Left cardiac atrium (tissue), 4 donors: ENCODE data around the gene ADCY7. TPM values are rescaled to one million over a fixed set of nuclear protein-coding genes. Genes with fewer than 3 reads are reported as not detected.
"Not testable (repeated sequence)": the region's sequence is repeated elsewhere in the genome, so short reads cannot be mapped to it uniquely, and the experiment has no call there.

Experiments
- ATAC-seq, 2 donors: fragments of 200-7000 bp; cut with Tn5 transposase; one replicate each; pipeline ENCODE4 v1.9.1; 2020; ENCODE audit warnings: mild to moderate bottlenecking in 2 of 2, moderate library complexity in 2 of 2
- DNase-seq: peaks from one replicate; pipeline ENCODE4 v3.0.0-alpha.2; 2020
- intact Hi-C, 2 donors: fragments of 100-400 bp; cut with DNase I; formaldehyde crosslinking; loops; one replicate each; pipeline versions ENCODE4 v1.14.1 to v1.15.1; 2022 to 2023
- total RNA-seq, 2 donors: library from RNA; stranded (reverse); fragmentation: NEBNext Ultra II Directional; extraction: Animal tissue kit (Norgen Biotek cat#: 25700); gene quantifications; one replicate each; pipeline ENCODE4 v1.2.1, GENCODE V29; 2021
- donor health status: DM: no; HTN: yes; CAD: no.
- donor health status: DM: no; HTN: yes; CAD: no; lungs with severe emphysema.
- donor health status: DM: yes; HTN: yes; CAD: no.
- donor health status: Dilated cardiomyopathy.

ADCY7 gene
- total RNA-seq, 2 donors from 2014 or later, result 14.3 to 23.7 TPM

- ATAC-seq, result no peak
- no peak for DNase-seq
- intact Hi-C loops, result no loop called here
These were observed 52.6 kb downstream of the ADCY7 start for GRCh38 chr16:50318796-50319578.

GRCh38 chr16:50320310-50320709, 54.0 kb downstream of the ADCY7 start:
- intact Hi-C loops, result no loop called here
- DNase-seq, result no peak

GRCh38 chr16:50322333-50322732, 56.0 kb downstream of the ADCY7 start:
- intact Hi-C loops, result no loop called here
- no peak for ATAC-seq
- no peak for DNase-seq

More at GRCh38 chr16:50320310-50320709, 54.0 kb downstream of the ADCY7 start:
- no peak for ATAC-seq

GRCh38 chr16:50323335-50324011, 57.1 kb downstream of the ADCY7 start:
- no peak for DNase-seq
- intact Hi-C loops, result no loop called here
- no peak for ATAC-seq

GRCh38 chr16:50324345-50324744, 58.0 kb downstream of the ADCY7 start:
- no peak for DNase-seq
- ATAC-seq, result no peak
- intact Hi-C loops, result no loop called here

GRCh38 chr16:50326264-50326663, 59.9 kb downstream of the ADCY7 start:
- no peak for DNase-seq
- intact Hi-C loops, result no loop called here
- no peak for ATAC-seq

- DNase-seq (no peak), ATAC-seq (peak; percentile 30 to 51)
- intact Hi-C loops, result no loop called here
These were observed 60.6 kb downstream of the ADCY7 start for GRCh38 chr16:50326835-50327465.

- DNase-seq, result no peak
- ATAC-seq, result peak in 1 of 2 donors; percentile 15
- intact Hi-C loops, result no loop called here
These were observed 63.3 kb downstream of the ADCY7 start for GRCh38 chr16:50329446-50330189.

GRCh38 chr16:50331570-50331969, 65.2 kb downstream of the ADCY7 start:
- no peak for DNase-seq
- ATAC-seq, result no peak
- intact Hi-C loops, result no loop called here

GRCh38 chr16:50332599-50332998, 66.2 kb downstream of the ADCY7 start:
- DNase-seq (no peak), ATAC-seq (no peak)
- intact Hi-C loops, result no loop called here

- intact Hi-C loops, result no loop called here
- DNase-seq (no peak), ATAC-seq (no peak)
These were observed 68.0 kb downstream of the ADCY7 start for GRCh38 chr16:50334106-50334975.

- DNase-seq (no peak), ATAC-seq (peak in 1 of 2 donors; percentile 14)
- intact Hi-C loops, result no loop called here
These were observed 69.0 kb downstream of the ADCY7 start for GRCh38 chr16:50335196-50335958.

DNA sequence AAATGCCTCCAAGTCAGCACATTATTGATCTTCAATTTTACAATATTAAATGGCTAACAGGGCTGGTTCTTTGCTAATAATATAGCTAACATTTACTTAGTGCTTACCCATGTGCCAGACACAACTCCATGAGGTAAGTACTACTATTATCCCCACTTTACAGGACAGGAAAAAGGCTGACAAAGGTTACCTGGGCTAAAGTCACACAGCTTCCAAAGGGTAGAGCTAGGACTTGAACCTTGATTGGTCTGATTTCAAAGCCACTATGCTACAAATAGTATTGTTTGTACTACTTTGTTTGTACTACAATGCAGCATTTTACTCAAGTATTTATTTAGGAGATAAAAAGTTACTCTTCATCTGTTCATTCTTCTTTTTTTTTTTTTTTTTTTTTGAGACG, 70.5 kb downstream of the ADCY7 start:
- DNase-seq (no peak), ATAC-seq (no peak)
- intact Hi-C loops, result no loop called here

DNA sequence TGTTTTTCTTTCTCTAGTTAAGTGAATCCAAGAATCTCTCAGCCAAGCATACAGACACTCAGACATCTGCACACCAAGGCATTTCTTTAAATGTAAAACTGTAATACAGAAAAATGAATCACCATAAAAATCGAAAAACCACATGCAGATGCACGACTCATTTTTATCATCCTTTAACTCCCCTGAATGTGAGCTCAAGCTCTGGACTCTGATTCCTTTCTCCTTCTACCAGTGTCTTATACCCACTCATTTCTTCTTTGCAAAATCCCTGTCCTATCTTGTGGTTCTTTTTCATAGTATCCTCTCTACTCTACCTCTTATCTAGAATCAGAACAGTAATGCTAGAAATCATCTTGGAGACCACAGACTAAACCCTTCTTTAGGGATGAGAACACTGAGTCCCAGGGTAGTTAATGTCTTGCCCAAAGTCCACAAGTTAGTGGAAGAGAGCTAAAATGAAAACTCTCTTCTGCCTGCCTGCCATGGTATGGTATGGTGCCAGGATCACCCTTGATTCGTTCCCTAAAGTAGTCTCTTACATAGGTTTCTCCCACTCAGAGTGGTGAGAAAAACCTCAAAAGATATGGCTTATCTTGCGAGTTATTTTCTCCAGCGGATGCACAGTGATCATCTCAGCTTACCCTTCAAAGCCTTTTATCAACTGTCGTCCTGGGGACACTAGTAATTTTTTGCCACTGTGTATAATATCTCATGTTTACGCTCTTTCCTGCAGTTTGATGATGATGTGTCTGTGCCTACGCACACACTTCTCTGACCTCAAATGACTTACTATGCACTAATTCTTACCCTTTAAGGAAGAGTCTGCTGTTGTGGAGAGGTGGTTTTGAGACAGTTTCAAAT, 72.2 kb downstream of the ADCY7 start:
- intact Hi-C loops, result no loop called here
- DNase-seq (no peak), ATAC-seq (no peak)

GRCh38 chr16:50340578-50340977, 74.2 kb downstream of the ADCY7 start:
- ATAC-seq, result no peak
- no peak for DNase-seq
- intact Hi-C loops, result no loop called here

DNA sequence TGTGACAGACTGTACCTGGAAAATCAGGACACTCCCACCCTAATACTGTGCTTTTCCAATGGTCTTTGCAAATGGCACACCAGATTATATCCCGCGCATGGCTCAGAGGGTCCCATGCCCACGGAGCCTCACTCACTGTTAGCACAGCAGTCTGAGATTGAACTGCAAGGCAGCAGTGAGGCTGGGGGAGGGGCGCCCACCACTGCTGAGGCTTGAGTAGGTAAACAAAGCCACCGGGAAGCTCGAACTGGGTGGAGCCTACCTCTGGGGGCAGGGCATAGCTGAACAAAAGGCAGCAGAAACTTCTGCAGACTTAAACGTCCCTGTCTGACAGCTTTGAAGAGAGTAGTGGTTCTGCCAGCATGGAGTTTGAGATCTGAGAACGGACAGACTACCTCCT, 77.2 kb downstream of the ADCY7 start:
- DNase-seq, intact Hi-C loops, ATAC-seq: not testable (repeated sequence)

- intact Hi-C loops, ATAC-seq, DNase-seq: not testable (repeated sequence)
These were observed 78.9 kb downstream of the ADCY7 start for GRCh38 chr16:50345210-50345609.
